Left ventricle myocardium inferior (tissue), 1 donor: Measurements from ENCODE around the gene MT1B. TPM values are rescaled to one million over a fixed set of nuclear protein-coding genes. Genes with fewer than 3 reads are reported as not detected.
"Not testable (repeated sequence)": the region's sequence is repeated elsewhere in the genome, so short reads cannot be mapped to it uniquely, and the experiment has no call there.

Experiments
- DNase-seq: peaks from one replicate; pipeline ENCODE4 v3.0.0-alpha.2; 2020
- H3K27ac ChIP-seq: fragments of 200-600 bp; replicated peaks from 2 replicates; pipeline ENCODE4 v1.8.0; 2021
- H3K27me3 ChIP-seq: fragments of 200-600 bp; 2 replicates; pipeline ENCODE4 v1.8.0; 2021; ENCODE audit warnings: low read depth
- H3K36me3 ChIP-seq: fragments of 200-600 bp; 2 replicates; pipeline ENCODE4 v1.8.0; 2021
- H3K4me1 ChIP-seq: fragments of 200-600 bp; 2 replicates; pipeline ENCODE4 v1.8.0; 2021
- H3K4me3 ChIP-seq: fragments of 200-600 bp; 2 replicates; pipeline ENCODE4 v1.8.0; 2021; ENCODE audit warnings: mild to moderate bottlenecking, moderate library complexity
- H3K9me3 ChIP-seq: fragments of 200-600 bp; replicated peaks from 2 replicates; pipeline ENCODE4 v1.8.0; 2021
- CTCF ChIP-seq: fragments of 200-600 bp; IDR thresholded peaks from 2 replicates; pipeline ENCODE4 v1.8.0; 2021; ENCODE audit warnings: antibody characterized with exemption, mild to moderate bottlenecking, borderline replicate concordance
- intact Hi-C: fragments of 100-400 bp; cut with micrococcal nuclease; formaldehyde crosslinking; loops from one replicate; pipeline ENCODE4 v1.11.0; 2022
- total RNA-seq: library from RNA; stranded (reverse); fragmentation: NEBNext Ultra II Directional; extraction: Animal tissue kit (Norgen Biotek cat#: 25700); gene quantifications from one replicate; pipeline ENCODE4 v1.2.1, GENCODE V29; 2021
- donor health status: DM: no; HTN: yes; CAD: no; lungs with severe emphysema.

The MT1B gene
- total RNA-seq, 1 donor from 2014 or later, result not detected

- TF ChIP-seq CTCF, result no peak
- no peaks in the 10 kb centered on the region for H3K36me3 ChIP-seq
- intact Hi-C loops, result no loop called here
- peaks cover 22% of the 10 kb centered on the region for H3K4me1 ChIP-seq
- peak; percentile 48 for DNase-seq
- no peak within 1 kb of the TSS for H3K27ac ChIP-seq
- H3K9me3 ChIP-seq, result no peaks in the 10 kb centered on the region
- H3K4me3 ChIP-seq, result peak within 1 kb of the TSS; percentile 41
- H3K27me3 ChIP-seq, result peaks cover 100% of the 10 kb centered on the region
Observed at GRCh38 chr16:56667581-56668571, 16.2 kb downstream of the MT1B start, which contains the start of gene MT1G. Gene MT1G (minus strand): TSS chr16:56668065. CDS start chr16:56667993, 72 bp downstream.

DNA sequence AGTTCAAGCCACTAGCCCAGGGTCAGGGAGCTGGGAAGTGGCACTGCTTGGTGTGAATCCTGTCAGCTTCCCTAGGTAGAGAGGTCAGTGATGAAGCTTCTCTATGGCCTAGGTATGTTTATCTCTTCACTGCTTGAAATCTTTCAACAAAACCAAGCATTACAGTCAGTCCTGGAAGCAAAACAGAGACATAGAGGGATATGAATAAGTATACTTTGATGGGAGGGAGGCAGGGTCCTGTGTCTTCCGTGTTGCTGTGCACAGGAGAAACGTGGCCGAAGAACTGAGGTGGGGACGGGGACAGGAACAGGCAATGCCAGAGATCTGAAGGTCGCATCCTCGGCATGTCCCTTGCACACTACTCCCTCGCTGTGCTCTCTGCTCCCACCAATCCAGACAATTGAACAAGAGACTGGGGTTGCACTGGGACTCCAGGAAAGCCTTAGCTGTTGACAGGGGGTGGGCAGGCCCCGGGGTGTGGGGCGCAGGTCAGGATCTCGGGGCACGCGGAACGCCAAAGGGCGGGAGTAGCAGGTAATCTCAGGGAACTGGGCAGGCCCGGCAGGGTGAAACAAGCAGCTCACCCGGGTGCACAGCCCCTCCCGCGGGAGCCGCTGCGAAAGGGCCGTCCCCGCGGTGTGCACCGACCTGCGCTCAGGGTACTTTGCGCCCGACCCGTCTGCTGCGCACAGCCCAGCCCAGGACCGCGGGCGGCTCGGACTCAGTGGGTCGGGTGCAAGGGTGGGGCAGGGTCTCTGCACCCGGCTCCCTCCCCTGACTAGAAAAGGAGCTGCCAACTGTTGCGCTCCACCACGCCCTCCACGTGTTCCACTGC, 17.5 kb downstream of the MT1B start, which contains the start of gene MT1H:
TSS of gene MT1H (plus strand) at position 810 of the 835 bp plus-strand sequence. CDS start 71 bp downstream, outside the sequence.
- H3K9me3 ChIP-seq, result no peaks in the 10 kb centered on the region
- peaks cover 18% of the 10 kb centered on the region for H3K4me1 ChIP-seq
- intact Hi-C loops, result no loop called here
- peak within 1 kb of the TSS; percentile 34 for H3K4me3 ChIP-seq
- H3K36me3 ChIP-seq, result no peaks in the 10 kb centered on the region
- H3K27me3 ChIP-seq, result peaks cover 99% of the 10 kb centered on the region
- no peak for TF ChIP-seq CTCF
- H3K27ac ChIP-seq, result no peak within 1 kb of the TSS
- no peak for DNase-seq

- intact Hi-C loops, result no loop called here
- no peak overlapping the region for H3K27ac ChIP-seq
- peak overlapping the region; percentile 34 for H3K4me3 ChIP-seq
- no peaks in the 10 kb centered on the region for H3K36me3 ChIP-seq
- DNase-seq, result no peak
- peaks cover 96% of the 10 kb centered on the region for H3K27me3 ChIP-seq
- no peak for TF ChIP-seq CTCF
- H3K4me1 ChIP-seq, result peaks cover 18% of the 10 kb centered on the region
- H3K9me3 ChIP-seq, result no peaks in the 10 kb centered on the region
Observed at GRCh38 chr16:56669840-56670619, 18.3 kb downstream of the MT1B start.

GRCh38 chr16:56670620-56670934, 18.9 kb downstream of the MT1B start:
- DNase-seq, result no peak
- Histone ChIP-seq H3K4me1 (peaks cover 20% of the 10 kb centered on the region), H3K36me3 (no peaks in the 10 kb centered on the region), H3K9me3 (no peaks in the 10 kb centered on the region), H3K27me3 (peaks cover 96% of the 10 kb centered on the region), H3K27ac (no peak overlapping the region), H3K4me3 (no peak overlapping the region)
- TF ChIP-seq CTCF, result no peak
- intact Hi-C loops, result no loop called here

- H3K4me3 ChIP-seq, H3K9me3 ChIP-seq, DNase-seq, H3K36me3 ChIP-seq, H3K27ac ChIP-seq, intact Hi-C loops: not testable (repeated sequence)
- Histone ChIP-seq H3K4me1 (peaks cover 28% of the 10 kb centered on the region), H3K27me3 (peaks cover 96% of the 10 kb centered on the region)
Observed at GRCh38 chr16:56671691-56672090, 20.0 kb downstream of the MT1B start.

- H3K27me3 ChIP-seq, result peaks cover 95% of the 10 kb centered on the region
- H3K9me3 ChIP-seq, H3K4me3 ChIP-seq, H3K36me3 ChIP-seq, H3K27ac ChIP-seq, DNase-seq, intact Hi-C loops: not testable (repeated sequence)
- peaks cover 28% of the 10 kb centered on the region for H3K4me1 ChIP-seq
Observed at GRCh38 chr16:56672171-56672570, 20.5 kb downstream of the MT1B start.
